ENCODE data around the gene GNB1L.
"Not testable (repeated sequence)": the region's sequence is repeated elsewhere in the genome, so short reads cannot be mapped to it uniquely, and the experiment has no call there.

The GNB1L gene

DNA sequence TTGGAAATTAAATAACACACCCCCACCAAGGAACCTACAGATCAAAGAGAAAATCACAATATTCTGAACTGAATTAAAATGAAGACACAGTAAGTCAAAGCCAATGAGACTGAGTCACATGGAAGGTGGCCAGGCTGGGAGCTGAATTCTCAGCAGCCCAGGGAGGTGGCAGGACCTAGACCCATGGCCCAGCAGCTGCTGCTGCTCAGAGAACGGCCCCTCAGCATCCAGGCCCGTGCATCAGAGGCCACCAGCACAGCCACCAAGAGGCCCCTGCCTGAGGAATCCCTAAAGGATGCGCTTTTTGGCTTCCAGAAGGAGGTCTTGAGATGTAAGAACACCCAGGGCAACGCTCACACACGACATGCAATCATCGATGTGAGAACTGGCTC, 59.1 kb downstream of the GNB1L start:
- no peak for DNase-seq (ENCODE audit: low spot score)

DNA sequence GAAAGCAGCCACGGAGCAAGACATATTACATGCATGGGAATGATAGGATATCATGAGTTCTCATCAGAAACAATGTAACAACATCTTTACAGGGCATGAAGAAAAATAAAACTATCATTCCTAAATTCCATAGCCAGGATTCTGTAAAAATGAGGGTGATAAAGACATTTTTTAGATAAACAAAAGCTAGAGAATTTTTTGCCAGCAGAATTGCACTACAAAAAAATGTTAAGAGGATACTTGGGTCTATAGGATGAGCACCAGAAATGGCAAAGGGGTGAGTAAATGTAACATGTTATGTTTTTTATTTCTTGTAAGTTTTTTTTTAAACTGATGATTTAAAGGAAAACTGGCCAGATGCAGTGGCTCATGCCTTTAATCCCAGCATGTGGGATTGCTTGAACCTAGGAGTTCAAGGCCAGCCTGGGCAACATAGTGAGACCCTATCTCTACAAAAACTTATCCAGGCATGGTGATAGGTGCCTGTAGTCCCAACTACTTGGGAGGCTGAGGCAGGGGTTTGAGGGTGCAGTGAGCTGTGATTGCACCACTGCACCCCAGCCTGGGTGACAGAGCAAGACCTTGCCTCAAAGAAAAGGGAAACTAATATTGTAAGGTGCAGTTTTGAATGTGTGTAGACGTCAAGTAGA, 60.9 kb downstream of the GNB1L start:
- no peak for DNase-seq (ENCODE audit: low spot score)

DNA sequence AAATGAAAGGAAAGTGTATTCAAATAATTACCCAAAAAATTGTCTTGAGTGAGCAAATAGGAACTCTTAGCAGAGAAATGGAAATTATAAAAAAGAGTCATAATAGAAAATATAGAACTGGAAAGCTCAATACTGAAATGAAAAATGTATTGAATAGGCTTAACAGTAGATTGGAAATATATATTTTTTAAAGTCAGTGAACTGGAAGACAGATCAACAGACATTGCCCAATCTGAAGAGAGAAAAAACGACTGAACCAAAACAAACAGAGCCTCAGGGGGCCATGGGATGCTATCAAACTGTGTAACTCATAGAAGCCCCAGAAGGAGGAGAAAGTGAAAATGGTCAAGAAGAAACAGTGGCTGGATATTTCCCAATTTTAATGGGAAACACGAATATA, 61.5 kb downstream of the GNB1L start:
- DNase-seq (ENCODE audit: low spot score): no peak

DNA sequence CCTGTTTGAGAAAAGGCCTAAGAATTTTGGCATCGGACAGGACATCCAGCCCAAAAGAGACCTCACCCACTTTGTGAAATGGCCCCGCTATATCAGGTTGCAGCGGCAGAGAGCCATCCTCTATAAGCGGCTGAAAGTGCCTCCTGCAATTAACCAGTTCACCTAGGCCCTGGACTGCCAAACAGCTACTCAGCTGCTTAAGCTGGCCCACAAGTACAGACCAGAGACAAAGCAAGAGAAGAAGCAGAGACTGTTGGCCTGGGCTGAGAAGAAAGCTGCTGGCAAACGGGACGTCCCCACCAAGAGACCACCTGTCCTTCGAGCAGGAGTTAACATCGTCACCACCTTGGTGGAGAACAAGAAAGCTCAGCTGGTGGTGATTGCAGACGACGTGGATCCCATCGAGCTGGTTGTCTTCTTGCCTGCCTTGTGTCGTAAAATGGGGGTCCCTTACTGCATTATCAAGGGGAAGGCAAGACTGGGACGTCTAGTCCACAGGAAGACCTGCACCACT, 62.2 kb downstream of the GNB1L start:
- not testable (repeated sequence) for DNase-seq (ENCODE audit: low spot score)

GRCh38 chr22:19791894-19792293, 62.8 kb downstream of the GNB1L start:
- DNase-seq (ENCODE audit: low spot score): no peak

DNA sequence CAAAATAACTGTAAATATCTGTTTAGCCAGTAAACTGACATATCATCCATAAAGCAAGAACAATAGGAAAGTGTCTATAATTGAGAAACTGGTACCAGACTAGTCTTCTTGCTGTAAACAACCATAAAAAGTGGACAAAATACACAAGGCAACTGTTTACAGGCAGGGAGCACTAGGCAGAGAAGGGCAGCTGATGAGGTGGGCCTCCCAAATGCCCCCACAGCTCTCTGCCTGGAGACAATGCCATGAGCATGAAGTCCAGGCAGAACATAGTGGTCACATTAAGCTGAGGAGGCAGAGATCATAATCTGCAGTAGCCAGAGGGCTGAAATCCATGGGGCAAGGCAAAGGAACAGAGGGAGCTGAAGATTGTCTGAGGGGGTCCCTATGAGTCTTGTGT, 63.4 kb downstream of the GNB1L start:
- DNase-seq (ENCODE audit: low spot score): no peak

DNA sequence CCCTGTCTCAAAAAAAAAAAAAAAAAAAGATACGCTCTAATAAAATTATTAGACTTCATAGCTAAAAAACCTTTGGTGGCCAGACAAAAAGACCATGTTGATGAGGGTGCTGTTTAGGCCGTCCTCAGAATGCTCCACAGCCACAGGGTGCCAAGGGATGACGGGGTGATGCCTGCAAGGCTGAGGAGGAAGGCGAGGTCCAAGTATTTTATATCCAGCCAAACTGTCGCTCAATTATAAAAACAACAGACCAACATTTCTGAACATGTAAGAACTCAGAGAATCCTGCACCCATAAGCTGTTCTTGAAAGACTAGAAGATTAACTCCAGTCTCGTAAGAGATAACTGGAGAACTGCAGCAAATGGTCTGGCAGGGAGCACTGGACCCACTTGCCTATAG, 64.8 kb downstream of the GNB1L start:
- DNase-seq (ENCODE audit: low spot score): no peak

DNA sequence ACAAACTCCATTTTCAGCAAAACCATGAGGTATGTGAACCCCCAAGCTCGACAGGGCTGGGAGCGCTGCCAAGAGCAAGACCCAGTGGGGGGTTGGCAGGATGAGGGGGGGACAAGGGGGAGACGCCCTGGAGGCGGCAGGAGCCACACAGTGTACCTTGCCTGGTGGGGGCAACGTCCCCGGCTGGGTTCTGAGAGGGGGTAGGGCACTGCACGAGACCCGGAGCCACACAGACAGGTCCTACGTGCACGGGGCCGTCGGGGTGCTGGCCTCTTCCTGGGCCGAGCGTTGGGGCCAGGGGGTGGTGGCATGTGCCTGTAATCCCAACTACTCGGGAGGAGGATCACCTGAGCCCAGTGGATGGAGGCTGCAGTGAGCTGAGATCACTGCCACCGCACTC, 65.3 kb downstream of the GNB1L start:
- DNase-seq (ENCODE audit: low spot score): no peak

- DNase-seq (ENCODE audit: low spot score): no peak
Measured at GRCh38 chr22:19788661-19789225, 65.9 kb downstream of the GNB1L start.

DNA sequence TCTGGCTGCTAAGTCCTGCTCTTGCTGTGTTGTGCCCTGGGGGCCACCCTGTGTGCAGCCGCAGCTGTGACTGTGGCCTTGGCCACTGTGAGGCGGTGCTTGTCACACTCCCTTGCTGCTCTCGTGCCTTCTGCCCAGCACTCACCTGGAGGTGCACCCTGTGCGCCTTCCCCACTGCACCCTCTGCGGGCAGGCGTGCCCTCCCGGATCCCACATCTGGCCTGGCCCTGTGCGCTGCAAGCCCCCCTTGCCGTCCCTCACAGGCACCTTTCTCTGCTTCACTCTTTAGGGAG, 66.9 kb downstream of the GNB1L start:
- no peak for DNase-seq (ENCODE audit: low spot score)

GRCh38 chr22:19786959-19787848, 67.5 kb downstream of the GNB1L start:
- no peak for DNase-seq (ENCODE audit: low spot score)

GRCh38 chr22:19786264-19786585, 68.4 kb downstream of the GNB1L start:
- no peak for DNase-seq (ENCODE audit: low spot score)

- no peak for DNase-seq (ENCODE audit: low spot score)
Measured at GRCh38 chr22:19785461-19786263, 69.0 kb downstream of the GNB1L start.

GRCh38 chr22:19784384-19785175, 70.1 kb downstream of the GNB1L start:
- no peak for DNase-seq (ENCODE audit: low spot score)

GRCh38 chr22:19783586-19784383, 70.9 kb downstream of the GNB1L start:
- DNase-seq (ENCODE audit: low spot score): no peak

DNA sequence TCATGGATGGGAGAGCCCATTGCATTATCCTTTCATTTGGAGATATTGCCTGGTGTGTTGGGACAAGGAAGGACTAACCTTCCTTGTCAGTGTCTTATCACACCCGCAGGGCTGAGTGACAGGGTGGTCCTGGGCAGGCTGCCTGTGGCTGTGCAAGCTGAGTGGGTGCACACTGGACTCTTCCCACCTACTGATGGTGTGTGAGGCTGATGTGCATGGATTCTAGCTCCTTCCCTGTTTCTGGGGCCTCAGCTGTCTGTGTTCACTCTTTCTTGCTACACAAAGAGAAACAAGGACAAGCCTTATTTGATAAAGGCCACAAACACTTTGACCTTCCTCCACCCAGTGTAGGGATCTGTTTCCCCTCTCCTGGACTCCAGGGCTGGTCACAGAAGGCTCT, 72.1 kb downstream of the GNB1L start:
- no peak for DNase-seq (ENCODE audit: low spot score)

DNA sequence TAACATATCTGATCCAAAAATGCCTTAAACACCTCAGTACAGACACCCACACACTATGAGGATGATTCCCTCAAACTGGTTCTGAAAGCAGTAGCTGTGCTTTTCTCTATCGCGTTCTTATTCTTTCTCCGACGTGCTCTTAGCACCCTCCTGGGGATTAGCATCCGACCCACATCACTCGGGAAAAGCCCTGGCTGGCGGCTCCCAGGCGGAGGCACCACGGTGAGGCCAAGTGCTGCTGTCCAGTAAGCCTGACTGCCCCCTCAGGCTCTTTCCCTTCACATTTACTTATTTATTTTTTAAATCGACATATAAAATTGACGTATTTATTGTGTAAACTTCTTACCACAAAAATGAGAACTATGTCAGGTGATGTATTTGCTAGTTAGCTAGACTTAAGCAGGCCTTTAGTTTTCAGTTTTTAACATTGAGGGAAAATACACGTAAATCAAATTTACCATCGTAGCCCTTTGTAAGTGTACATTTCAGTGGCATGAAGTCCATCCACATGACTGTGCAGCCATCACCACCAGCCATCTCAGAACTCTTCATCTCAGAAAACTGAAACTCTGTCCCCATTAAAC, 74.9 kb downstream of the GNB1L start:
- no peak for DNase-seq (ENCODE audit: low spot score)

DNA sequence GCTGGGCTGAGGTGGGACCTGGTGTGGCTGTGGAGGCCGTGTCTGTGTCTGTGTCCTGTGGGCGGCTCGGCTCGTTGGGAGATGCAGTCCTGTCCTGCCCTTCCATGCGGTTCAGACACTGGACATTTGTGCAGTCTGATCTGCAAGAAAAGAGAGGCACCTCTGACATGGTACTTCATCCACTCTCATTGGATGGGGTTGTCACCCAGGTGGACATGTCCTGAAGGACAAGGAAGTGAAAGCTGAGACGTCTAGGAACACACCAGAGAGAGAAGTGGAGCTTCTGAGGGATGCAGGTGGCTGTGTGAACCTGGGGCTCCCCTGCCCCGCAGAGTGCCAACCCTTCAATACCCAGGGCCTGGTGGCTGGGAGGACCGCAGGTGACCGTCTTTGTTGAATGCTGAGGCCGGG, 75.7 kb downstream of the GNB1L start:
- DNase-seq (ENCODE audit: low spot score): no peak

- DNase-seq (ENCODE audit: low spot score): not testable (repeated sequence)
Measured at GRCh38 chr22:19777192-19777591, 77.5 kb downstream of the GNB1L start.

- DNase-seq (ENCODE audit: low spot score): no peak
Measured at GRCh38 chr22:19776433-19777031, 78.1 kb downstream of the GNB1L start.

All from ecto neural progenitor cell (in vitro differentiated cells).